Fibroblast of skin of right quadriceps (primary cell): Measurements from ENCODE around the gene GTF3C5.
"Not testable (repeated sequence)": the region's sequence is repeated elsewhere in the genome, so short reads cannot be mapped to it uniquely, and the experiment has no call there.

Source experiments
- DNase-seq: peaks from one replicate; pipeline ENCODE4 v3.0.0-alpha.2; 2013

Gene GTF3C5

GRCh38 chr9:132996526-132996925, 34.3 kb upstream of the GTF3C5 start:
- no peak for DNase-seq

- peak; percentile 13 for DNase-seq
Observed at GRCh38 chr9:132997591-132997990, 33.2 kb upstream of the GTF3C5 start.

- DNase-seq, result not testable (repeated sequence)
Observed at GRCh38 chr9:132998221-132998620, 32.6 kb upstream of the GTF3C5 start.

- no peak for DNase-seq
Observed at GRCh38 chr9:132998831-132999635, 31.8 kb upstream of the GTF3C5 start.

GRCh38 chr9:133002147-133003070, 28.4 kb upstream of the GTF3C5 start:
- no peak for DNase-seq

- DNase-seq, result no peak
Observed at GRCh38 chr9:133003071-133003461, 27.7 kb upstream of the GTF3C5 start.

GRCh38 chr9:133003671-133004090, 27.1 kb upstream of the GTF3C5 start:
- DNase-seq, result no peak

- no peak for DNase-seq
Observed at GRCh38 chr9:133004091-133004998, 26.5 kb upstream of the GTF3C5 start.

GRCh38 chr9:133004999-133005760, 25.6 kb upstream of the GTF3C5 start:
- no peak for DNase-seq

- DNase-seq, result no peak
Observed at GRCh38 chr9:133005957-133006356, 24.8 kb upstream of the GTF3C5 start.

- no peak for DNase-seq
Observed at GRCh38 chr9:133006731-133007352, 24.0 kb upstream of the GTF3C5 start.

GRCh38 chr9:133008406-133008805, 22.4 kb upstream of the GTF3C5 start:
- no peak for DNase-seq

GRCh38 chr9:133008824-133009223, 22.0 kb upstream of the GTF3C5 start:
- no peak for DNase-seq

GRCh38 chr9:133009906-133010582, 20.8 kb upstream of the GTF3C5 start:
- no peak for DNase-seq

GRCh38 chr9:133014696-133015095, 16.1 kb upstream of the GTF3C5 start:
- no peak for DNase-seq

- no peak for DNase-seq
Observed at GRCh38 chr9:133023117-133023890, 7.5 kb upstream of the GTF3C5 start.

- no peak for DNase-seq
Observed at GRCh38 chr9:133026426-133026825, 4.4 kb upstream of the GTF3C5 start.

- no peak for DNase-seq
Observed at GRCh38 chr9:133027134-133027533, 3.7 kb upstream of the GTF3C5 start.

GRCh38 chr9:133028221-133028620, 2.6 kb upstream of the GTF3C5 start:
- DNase-seq, result no peak

- no peak for DNase-seq
Observed at GRCh38 chr9:133029994-133030316, 842 bp upstream of the GTF3C5 start.

GRCh38 chr9:133031130-133031422, 279 bp downstream of the GTF3C5 start:
- no peak for DNase-seq
